ENCODE measurements around the gene ABCA2.

GRCh38 chr9:137035507-137035834 is 7.4 kb upstream of the ABCA2 start:
- TF ChIP-seq HNRNPK (IDR thresholded peaks at IDR 0.05; ENCODE audit: low read depth, low read length, poor library complexity, severe bottlenecking) (no peak), RNF2 (IDR thresholded peaks at IDR 0.05) (no peak), FOSL1 (tag; conservative IDR thresholded peaks at IDR 0.05) (no peak), SP2 (IDR thresholded peaks at IDR 0.05; ENCODE audit: extremely low read depth, low read depth, low read length, poor library complexity, severe bottlenecking) (no peak), CHD1 (IDR thresholded peaks at IDR 0.05; ENCODE audit: low read length) (no peak)
